Loucy (cell line): Measurements from ENCODE around the gene RECQL5.

Experiments
- H2AFZ ChIP-seq: fragments of 200-600 bp; sonication (generic); 2 replicates; pipeline ENCODE4 v1.6.0; 2016; ENCODE audit warnings: antibody characterized with exemption, mild to moderate bottlenecking, low read length, moderate library complexity
- H3F3A ChIP-seq: fragments of 200-600 bp; 2 replicates; pipeline ENCODE4 v1.6.0; 2016; ENCODE audit warnings: antibody characterized with exemption, low read depth, mild to moderate bottlenecking
- H3K27me3 ChIP-seq: fragments of 200-600 bp; sonication (generic); 2 replicates; pipeline ENCODE4 v1.6.1; 2014; ENCODE audit warnings: low read length, mild to moderate bottlenecking; ENCODE audit not compliant: insufficient read depth, poor library complexity, severe bottlenecking
- H3K36me3 ChIP-seq: fragments of 200-600 bp; sonication (generic); 2 replicates; pipeline ENCODE4 v1.6.1; 2016; ENCODE audit warnings: low read length; ENCODE audit not compliant: insufficient read depth
- H3K4me1 ChIP-seq: fragments of 200-600 bp; sonication (generic); 2 replicates; pipeline ENCODE4 v1.5.1; 2014; ENCODE audit warnings: low read length, mild to moderate bottlenecking; ENCODE audit not compliant: insufficient read depth, poor library complexity, severe bottlenecking
- H3K4me2 ChIP-seq: fragments of 200-600 bp; sonication (generic); 2 replicates; pipeline ENCODE4 v1.6.0; 2014; ENCODE audit warnings: antibody characterized with exemption, low read length, low read depth, mild to moderate bottlenecking; ENCODE audit not compliant: poor library complexity, severe bottlenecking
- H3K4me3 ChIP-seq: fragments of 200-600 bp; sonication (generic); 2 replicates; pipeline ENCODE4 v1.5.1; 2014; ENCODE audit warnings: low read length, mild to moderate bottlenecking, mixed read lengths; ENCODE audit not compliant: poor library complexity, severe bottlenecking
- H3K79me2 ChIP-seq: fragments of 200-600 bp; sonication (generic); 2 replicates; pipeline ENCODE4 v1.6.1; 2014; ENCODE audit warnings: low read length; ENCODE audit not compliant: insufficient read depth
- H3K9ac ChIP-seq: fragments of 200-600 bp; sonication (generic); 2 replicates; pipeline ENCODE4 v1.6.0; 2014; ENCODE audit warnings: mild to moderate bottlenecking, low read depth, low read length, moderate library complexity; ENCODE audit not compliant: poor library complexity, severe bottlenecking
- H3K9me2 ChIP-seq: fragments of 200-600 bp; sonication (generic); replicated peaks from 2 replicates; pipeline ENCODE4 v1.6.1; 2016; ENCODE audit warnings: low read depth, low read length, mixed read lengths
- H3K9me3 ChIP-seq: fragments of 200-600 bp; sonication (generic); 2 replicates; pipeline ENCODE4 v1.6.1; 2014; ENCODE audit warnings: mild to moderate bottlenecking, antibody characterized with exemption, low read length, low read depth; ENCODE audit not compliant: insufficient read depth
- H4K20me1 ChIP-seq: fragments of 200-600 bp; sonication (generic); 2 replicates; pipeline ENCODE4 v1.6.0; 2014; ENCODE audit warnings: antibody characterized with exemption, low read length, mild to moderate bottlenecking; ENCODE audit not compliant: insufficient read depth, poor library complexity, severe bottlenecking
- EZH2phosphoT487 ChIP-seq: fragments of 200-600 bp; IDR thresholded peaks from 2 replicates; pipeline ENCODE4 v1.6.1; 2018; ENCODE audit warnings: antibody characterized with exemption, mild to moderate bottlenecking, moderate library complexity, borderline replicate concordance
- TF ChIP-seq, protein P1 (sequence below): fragments of 200-600 bp; sonication (generic); conservative IDR thresholded peaks from 2 replicates; pipeline ENCODE4 v1.5.1; 2014; ENCODE audit warnings: mild to moderate bottlenecking, antibody characterized with exemption, low read length

RECQL5 gene

DNA sequence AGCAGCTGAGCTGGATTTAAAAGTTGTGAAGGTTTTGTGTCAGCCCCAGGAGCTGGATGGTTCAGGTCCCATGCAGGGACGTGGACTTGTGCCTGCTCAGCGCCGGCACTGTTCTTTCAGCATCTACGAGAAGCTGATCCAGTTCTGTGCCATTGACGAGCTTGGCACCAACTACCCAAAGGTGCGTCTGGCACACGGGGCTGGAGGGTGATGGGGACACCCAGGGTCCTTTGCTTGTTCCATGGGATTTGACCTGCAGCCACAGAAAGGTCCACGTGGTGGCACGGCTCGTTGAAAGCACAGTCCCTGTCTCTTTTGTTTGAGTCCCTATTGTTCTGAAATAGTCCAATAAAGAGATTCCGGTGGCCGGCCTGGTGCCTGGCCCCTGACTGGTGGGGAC, 36.2 kb upstream of the RECQL5 start:
- Histone ChIP-seq H3K36me3 (peaks cover 99% of the 10 kb centered on the region), H3K9me3 (no peaks in the 10 kb centered on the region), H3K9me2 (no peaks in the 10 kb centered on the region), H3K4me1 (no peaks in the 10 kb centered on the region), H4K20me1 (no peaks in the 10 kb centered on the region), H3F3A (no peaks in the 10 kb centered on the region), H3K4me2 (no peak overlapping the region), H3K9ac (no peak overlapping the region), H3K79me2 (no peaks in the 10 kb centered on the region), H2AFZ (no peak overlapping the region), H3K27me3 (no peaks in the 10 kb centered on the region), H3K4me3 (no peak overlapping the region)
- TF ChIP-seq EZH2phosphoT487 = no peak
- TF ChIP-seq, protein P1, sequence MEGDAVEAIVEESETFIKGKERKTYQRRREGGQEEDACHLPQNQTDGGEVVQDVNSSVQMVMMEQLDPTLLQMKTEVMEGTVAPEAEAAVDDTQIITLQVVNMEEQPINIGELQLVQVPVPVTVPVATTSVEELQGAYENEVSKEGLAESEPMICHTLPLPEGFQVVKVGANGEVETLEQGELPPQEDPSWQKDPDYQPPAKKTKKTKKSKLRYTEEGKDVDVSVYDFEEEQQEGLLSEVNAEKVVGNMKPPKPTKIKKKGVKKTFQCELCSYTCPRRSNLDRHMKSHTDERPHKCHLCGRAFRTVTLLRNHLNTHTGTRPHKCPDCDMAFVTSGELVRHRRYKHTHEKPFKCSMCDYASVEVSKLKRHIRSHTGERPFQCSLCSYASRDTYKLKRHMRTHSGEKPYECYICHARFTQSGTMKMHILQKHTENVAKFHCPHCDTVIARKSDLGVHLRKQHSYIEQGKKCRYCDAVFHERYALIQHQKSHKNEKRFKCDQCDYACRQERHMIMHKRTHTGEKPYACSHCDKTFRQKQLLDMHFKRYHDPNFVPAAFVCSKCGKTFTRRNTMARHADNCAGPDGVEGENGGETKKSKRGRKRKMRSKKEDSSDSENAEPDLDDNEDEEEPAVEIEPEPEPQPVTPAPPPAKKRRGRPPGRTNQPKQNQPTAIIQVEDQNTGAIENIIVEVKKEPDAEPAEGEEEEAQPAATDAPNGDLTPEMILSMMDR = no peak

DNA sequence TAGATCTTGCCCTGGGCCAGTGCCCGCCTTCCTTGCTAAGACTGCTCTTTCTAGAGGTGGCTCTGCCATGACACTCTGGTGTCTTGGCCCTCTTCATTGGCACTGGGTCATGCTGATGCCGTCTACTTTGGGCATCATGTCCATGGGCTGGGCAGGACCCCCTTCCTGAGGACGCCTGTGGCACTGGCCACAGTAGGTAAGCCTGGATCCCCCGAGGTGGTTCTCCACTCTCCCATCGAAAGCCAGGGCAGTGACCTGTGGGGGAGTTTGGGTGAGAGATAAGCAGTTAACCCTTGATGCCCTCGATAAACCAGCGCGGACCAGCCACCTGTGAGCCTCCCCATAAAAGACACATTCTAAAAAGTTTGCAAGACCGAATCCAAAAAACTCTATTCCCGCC, 34.3 kb upstream of the RECQL5 start:
- Histone ChIP-seq H3K27me3 (no peaks in the 10 kb centered on the region), H3K36me3 (peaks cover 99% of the 10 kb centered on the region; the same call in 1 of the 2 replicates)

DNA sequence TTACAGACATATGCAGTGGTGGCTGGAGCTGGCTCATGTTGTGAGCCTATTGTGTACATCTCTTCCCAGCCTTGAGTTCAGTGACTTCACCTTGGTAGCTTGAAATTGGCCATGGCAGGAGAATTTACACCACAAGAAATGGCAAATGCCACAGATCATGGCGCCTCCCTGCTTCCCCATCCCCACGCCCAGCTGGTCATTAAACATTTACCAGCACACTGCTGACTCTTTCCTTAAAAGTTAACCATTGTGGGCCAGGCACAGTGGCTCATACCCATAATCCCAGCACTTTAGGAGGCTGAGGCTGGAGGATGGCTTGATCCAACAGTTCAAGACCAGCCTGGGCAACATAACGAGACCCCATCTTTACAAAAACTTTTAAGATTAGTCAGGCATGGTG, 31.7 kb upstream of the RECQL5 start:
- Histone ChIP-seq H3K4me1 (no peaks in the 10 kb centered on the region), H3K9ac (no peak overlapping the region), H3K4me3 (no peak overlapping the region), H3K4me2 (no peak overlapping the region), H4K20me1 (peaks cover 4% of the 10 kb centered on the region), H3K79me2 (peaks cover under 1% of the 10 kb centered on the region; the same call in 1 of the 2 replicates), H3F3A (no peaks in the 10 kb centered on the region), H3K9me2 (no peaks in the 10 kb centered on the region), H3K36me3 (peaks cover 96% of the 10 kb centered on the region; the same call in 1 of the 2 replicates), H3K27me3 (no peaks in the 10 kb centered on the region), H2AFZ (no peak overlapping the region), H3K9me3 (no peaks in the 10 kb centered on the region)
- no peak for TF ChIP-seq EZH2phosphoT487
- TF ChIP-seq, protein P1 = no peak

More for the DNA sequence above, 34.3 kb upstream of the RECQL5 start:
- no peaks in the 10 kb centered on the region for H3K79me2 ChIP-seq
- H3K4me1 ChIP-seq = no peaks in the 10 kb centered on the region
- no peak overlapping the region for H3K9ac ChIP-seq
- TF ChIP-seq, protein P1 = no peak
- no peak for TF ChIP-seq EZH2phosphoT487
- H3K9me2 ChIP-seq = no peaks in the 10 kb centered on the region
- H4K20me1 ChIP-seq = peaks cover 4% of the 10 kb centered on the region
- no peaks in the 10 kb centered on the region for H3K9me3 ChIP-seq
- no peak overlapping the region for H2AFZ ChIP-seq
- no peak overlapping the region for H3K4me2 ChIP-seq
- no peaks in the 10 kb centered on the region for H3F3A ChIP-seq
- no peak overlapping the region for H3K4me3 ChIP-seq
